Measurements from ENCODE around the gene PRRT1B. TPM values are rescaled to one million over a fixed set of nuclear protein-coding genes. Genes with fewer than 3 reads are reported as not detected.

The PRRT1B gene
- total RNA-seq, 4 donors from 2014 or later = 0.19 TPM; not detected in 3

DNA sequence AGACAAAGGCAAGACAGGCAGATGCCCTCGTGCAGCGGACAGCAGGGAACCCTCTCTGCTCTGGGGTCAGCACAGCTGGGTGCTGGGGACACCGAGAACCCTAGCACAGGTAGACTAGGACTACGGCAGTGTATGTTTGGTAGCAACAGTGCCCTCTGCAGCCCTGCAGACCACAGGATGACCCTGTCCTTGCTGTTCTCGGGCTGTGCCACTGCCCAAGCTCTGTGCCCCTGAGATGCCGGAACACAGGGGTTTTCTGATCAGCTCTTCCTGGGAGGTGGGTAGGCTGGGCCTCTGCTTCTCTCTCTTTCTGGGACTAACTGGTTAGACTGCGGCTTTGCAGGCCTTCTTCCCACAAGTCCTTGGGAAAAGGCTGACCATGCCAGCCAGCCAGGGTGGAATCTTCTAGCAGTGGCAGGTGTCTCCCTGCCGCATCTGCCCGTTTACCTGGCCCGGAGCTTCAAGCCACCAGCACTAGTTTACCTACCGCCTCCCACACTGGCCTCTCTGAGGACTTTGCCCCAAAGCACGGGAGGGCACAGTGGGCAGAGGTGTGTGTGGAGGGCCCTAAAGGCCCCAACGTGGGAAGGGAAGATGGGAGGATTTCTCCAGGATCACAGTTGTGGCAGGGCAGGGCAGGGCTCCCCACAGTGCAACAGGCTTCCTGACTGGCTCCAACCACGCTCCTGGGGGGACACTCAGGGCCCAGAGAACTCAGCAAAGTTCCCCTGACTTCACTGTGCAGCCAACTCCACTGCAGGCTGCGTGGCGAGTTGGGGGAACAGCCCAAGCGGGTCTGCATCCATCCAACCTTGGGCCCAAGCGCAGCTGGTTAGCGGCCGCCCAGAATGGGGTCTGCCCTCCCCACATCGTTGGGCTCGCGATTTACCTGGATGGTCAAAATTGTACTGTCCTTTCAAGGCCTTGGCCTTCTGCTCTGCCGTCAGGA is 15.5 kb upstream of the PRRT1B start:
- WGBS = 52% methylated on average over 19 of the region's 24 CpGs
- Histone ChIP-seq H3K4me3 (peak overlapping the region; percentile 93 to 100 (median 97)), H3K4me1 (peaks cover 17 to 25% (median 20%) of the 10 kb centered on the region in 4 donors), H3K9me3 (no peaks in the 10 kb centered on the region), H3K27ac (replicated peaks in 1 of 4) (peak overlapping the region; percentile 86 to 91 (median 88)), H3K36me3 (peaks cover 34 to 53% (median 48%) of the 10 kb centered on the region in 4 donors), H3K27me3 (no peaks in the 10 kb centered on the region)
- intact Hi-C loops (cut with DNase I) = no loop called here
- TF ChIP-seq POLR2AphosphoS5 (IDR thresholded peaks at IDR 0.05) (no peak), EP300 (IDR thresholded peaks at IDR 0.05) (no peak)
- TF ChIP-seq, protein P1, sequence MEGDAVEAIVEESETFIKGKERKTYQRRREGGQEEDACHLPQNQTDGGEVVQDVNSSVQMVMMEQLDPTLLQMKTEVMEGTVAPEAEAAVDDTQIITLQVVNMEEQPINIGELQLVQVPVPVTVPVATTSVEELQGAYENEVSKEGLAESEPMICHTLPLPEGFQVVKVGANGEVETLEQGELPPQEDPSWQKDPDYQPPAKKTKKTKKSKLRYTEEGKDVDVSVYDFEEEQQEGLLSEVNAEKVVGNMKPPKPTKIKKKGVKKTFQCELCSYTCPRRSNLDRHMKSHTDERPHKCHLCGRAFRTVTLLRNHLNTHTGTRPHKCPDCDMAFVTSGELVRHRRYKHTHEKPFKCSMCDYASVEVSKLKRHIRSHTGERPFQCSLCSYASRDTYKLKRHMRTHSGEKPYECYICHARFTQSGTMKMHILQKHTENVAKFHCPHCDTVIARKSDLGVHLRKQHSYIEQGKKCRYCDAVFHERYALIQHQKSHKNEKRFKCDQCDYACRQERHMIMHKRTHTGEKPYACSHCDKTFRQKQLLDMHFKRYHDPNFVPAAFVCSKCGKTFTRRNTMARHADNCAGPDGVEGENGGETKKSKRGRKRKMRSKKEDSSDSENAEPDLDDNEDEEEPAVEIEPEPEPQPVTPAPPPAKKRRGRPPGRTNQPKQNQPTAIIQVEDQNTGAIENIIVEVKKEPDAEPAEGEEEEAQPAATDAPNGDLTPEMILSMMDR (IDR thresholded peaks at IDR 0.05) = no peak
- no peak for DNase-seq (ENCODE audit: extremely low spot score)

DNA sequence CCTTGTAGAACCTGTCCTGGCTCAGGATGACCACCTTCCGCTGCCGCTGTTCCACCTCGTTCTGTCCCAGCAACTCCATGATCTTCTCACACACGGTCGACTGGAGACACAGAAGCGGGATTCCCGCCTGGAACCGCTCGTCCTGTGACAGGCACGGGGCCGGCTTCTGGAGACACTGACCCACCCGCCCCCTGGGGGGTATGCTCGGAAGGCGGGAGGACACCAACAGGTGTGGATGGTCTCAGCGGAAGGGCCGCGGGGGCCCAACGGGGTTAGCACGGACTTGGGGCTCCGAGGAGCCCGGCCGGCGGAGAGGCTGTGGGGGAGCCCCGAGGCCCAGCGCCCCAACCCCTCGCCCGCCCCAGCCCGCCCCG is 14.8 kb upstream of the PRRT1B start:
- intact Hi-C loops (cut with DNase I) = no loop called here
- 2% methylated on average over 10 of the region's 29 CpGs for WGBS
- Histone ChIP-seq H3K36me3 (peaks cover 33 to 46% (median 42%) of the 10 kb centered on the region in 4 donors), H3K4me3 (peak overlapping the region; percentile 93 to 100 (median 97)), H3K27me3 (no peaks in the 10 kb centered on the region), H3K27ac (replicated peaks in 1 of 4) (peak overlapping the region; percentile 86 to 91 (median 88)), H3K4me1 (peaks cover 17 to 25% (median 20%) of the 10 kb centered on the region in 4 donors), H3K9me3 (no peaks in the 10 kb centered on the region)
- TF ChIP-seq EP300 (IDR thresholded peaks at IDR 0.05) (no peak), POLR2A (IDR thresholded peaks at IDR 0.05; ENCODE audit: low read depth) (no peak), POLR2AphosphoS5 (IDR thresholded peaks at IDR 0.05) (no peak)
- TF ChIP-seq, protein P1 (IDR thresholded peaks at IDR 0.05) = peak; percentile 21 to 36 (median 32)
- no peak for DNase-seq (ENCODE audit: extremely low spot score)

DNA sequence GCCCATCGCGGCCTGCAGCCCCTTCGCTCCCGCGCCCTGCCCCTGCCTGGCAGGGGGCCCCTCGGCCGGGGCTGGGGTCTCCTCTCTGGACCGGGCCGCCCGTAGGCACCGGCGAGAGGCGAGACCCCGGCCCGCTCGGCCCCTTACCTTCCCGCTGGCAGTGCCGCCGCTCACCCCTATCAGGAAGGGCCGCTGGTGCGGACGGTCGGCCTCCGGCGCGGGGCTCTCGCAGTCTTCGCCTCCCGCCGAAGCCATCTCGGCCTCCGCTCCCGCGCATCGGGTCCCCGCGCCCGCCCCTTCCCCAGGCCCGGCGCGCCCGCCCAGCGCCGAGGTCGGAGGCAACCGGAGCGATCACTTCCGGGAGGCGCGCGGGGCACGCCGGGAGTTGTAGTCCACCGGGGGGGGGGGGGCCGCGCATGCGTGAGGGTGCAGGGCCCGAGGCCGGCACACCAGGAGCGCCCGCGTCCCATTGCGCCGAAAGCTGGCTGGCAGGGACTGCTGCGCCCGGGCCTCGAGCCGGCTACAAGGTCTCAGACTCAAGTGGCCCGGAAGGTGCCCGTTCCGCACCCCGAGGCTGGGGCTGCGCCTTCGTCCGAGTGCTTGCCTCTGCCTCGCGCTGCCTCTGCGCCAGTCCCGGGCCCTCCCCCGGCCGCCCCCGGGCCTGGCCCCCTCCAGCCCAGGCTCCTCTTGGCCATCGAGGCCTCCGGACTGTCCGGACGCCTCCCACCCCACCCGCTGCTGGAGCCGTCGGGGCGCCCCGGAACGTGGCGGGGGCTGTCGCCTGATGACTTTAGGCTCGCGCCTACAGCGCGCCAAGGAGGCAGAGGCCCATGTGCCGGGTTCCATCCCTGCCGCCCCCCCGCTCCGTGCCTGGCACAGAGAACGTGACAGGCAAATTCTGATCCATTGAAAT is 14.1 kb upstream of the PRRT1B start, which contains the start of gene UCK1:
TSS of gene UCK1 (minus strand) at position 344 of the 913 bp plus-strand sequence. CDS start at position 255, 89 bp downstream.
- intact Hi-C loops (cut with DNase I) = no loop called here
- DNase-seq (ENCODE audit: extremely low spot score) = peak; percentile 94

DNA sequence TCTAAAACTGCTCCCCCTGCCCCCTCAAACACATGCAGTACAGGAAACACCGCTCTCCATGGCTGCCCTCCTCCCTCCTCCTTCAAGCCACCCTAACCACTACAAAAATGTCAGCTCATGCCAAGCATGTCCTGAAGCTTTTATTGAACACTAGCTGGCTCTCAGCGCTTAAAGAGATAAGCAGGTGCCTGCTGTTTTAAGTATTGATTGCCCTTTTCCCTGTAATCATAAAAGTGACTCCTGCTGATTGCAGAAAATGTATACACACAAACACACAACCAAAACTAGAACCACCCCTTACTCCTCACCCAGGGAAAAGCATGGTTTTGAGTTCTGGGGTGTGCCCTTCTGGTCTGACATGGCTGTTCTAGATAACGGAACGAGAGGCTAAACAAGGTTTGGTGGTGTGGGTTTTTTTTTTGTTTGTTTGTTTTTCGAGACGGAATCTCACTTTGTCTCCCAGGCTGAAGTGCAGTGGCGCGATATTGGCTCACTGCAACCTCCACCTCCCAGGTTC is 10.5 kb upstream of the PRRT1B start:
- no peak overlapping the region for H3K27ac ChIP-seq (replicated peaks in 1 of 4)
- no peak overlapping the region for H3K4me3 ChIP-seq
- peaks cover 0 to 4% (median 1%) of the 10 kb centered on the region in 4 donors for H3K36me3 ChIP-seq
- no peaks in the 10 kb centered on the region for H3K27me3 ChIP-seq
- intact Hi-C loops (cut with DNase I) = no loop called here
- TF ChIP-seq, protein P1 (IDR thresholded peaks at IDR 0.05) = no peak
- no peak for TF ChIP-seq POLR2A (IDR thresholded peaks at IDR 0.05; ENCODE audit: low read depth)
- TF ChIP-seq POLR2AphosphoS5 (IDR thresholded peaks at IDR 0.05) = no peak
- TF ChIP-seq EP300 (IDR thresholded peaks at IDR 0.05) = no peak
- WGBS = 69% methylated on average over 8 of the region's 8 CpGs
- peaks cover 15 to 18% (median 15%) of the 10 kb centered on the region in 4 donors for H3K4me1 ChIP-seq
- H3K9me3 ChIP-seq = no peaks in the 10 kb centered on the region
- no peak for DNase-seq (ENCODE audit: extremely low spot score)

More for the DNA sequence above, 14.1 kb upstream of the PRRT1B start, which contains the start of gene UCK1:
- Histone ChIP-seq H3K4me3 (peak within 1 kb of the TSS; percentile 93 to 100 (median 97)), H3K4me1 (peaks cover 17 to 25% (median 20%) of the 10 kb centered on the region in 4 donors), H3K36me3 (peaks cover 27 to 40% (median 35%) of the 10 kb centered on the region in 4 donors), H3K9me3 (no peaks in the 10 kb centered on the region), H3K27me3 (no peaks in the 10 kb centered on the region), H3K27ac (replicated peaks in 1 of 4) (peak within 1 kb of the TSS; percentile 86 to 91 (median 88))
- WGBS = 2% methylated on average over 22 of the region's 103 CpGs
- no peak for TF ChIP-seq EP300 (IDR thresholded peaks at IDR 0.05)
- TF ChIP-seq, protein P1 (IDR thresholded peaks at IDR 0.05) = peak in 2 of 3 experiments; percentile 6 to 22
- peak; percentile 75 to 85 for TF ChIP-seq POLR2AphosphoS5 (IDR thresholded peaks at IDR 0.05)
- peak; percentile 32 for TF ChIP-seq POLR2A (IDR thresholded peaks at IDR 0.05; ENCODE audit: low read depth)

All from esophagus muscularis mucosa (tissue), 4 donors.